B cell (primary cell): Measurements from ENCODE around the gene GRB10. TPM values are rescaled to one million over a fixed set of nuclear protein-coding genes. Genes with fewer than 3 reads are reported as not detected.

Source experiments
- ATAC-seq: fragments of 200-7000 bp; cut with Tn5 transposase; one replicate; pipeline ENCODE4 v1.10.0; 2021; ENCODE audit warnings: low read depth, mild to moderate bottlenecking, moderate number of reproducible peaks, moderate library complexity
- CTCF ChIA-PET: fragments of 350-600 bp; sonication (Branson Sonifier 250); formaldehyde crosslinking; loops from one replicate; lab custom pipeline; 2021; ENCODE audit warnings: antibody characterized with exemption, inconsistent platforms; lab: Charles Lee
- POLR2A ChIA-PET: fragments of 350-600 bp; sonication (Branson Sonifier 250); formaldehyde crosslinking; loops from one replicate; lab custom pipeline; 2021; ENCODE audit warnings: antibody characterized with exemption; lab: Charles Lee
- DNase-seq: peaks from one replicate; pipeline ENCODE4 v3.0.0; 2013
- H2AFZ ChIP-seq: 2 replicates; pipeline ENCODE4 v1.6.1; 2012; ENCODE audit warnings: mild to moderate bottlenecking, low read depth, low read length; ENCODE audit not compliant: insufficient read depth, poor library complexity, severe bottlenecking
- H3K27ac ChIP-seq, 2 donors: 1 replicate in 1 of 2; 2 replicates in 1 of 2; pipeline ENCODE4 v1.5.1; 2012 to 2013; ENCODE audit warnings: low read length in 2 of 2, mild to moderate bottlenecking in 2 of 2, moderate library complexity in 1 of 2
- H3K27me3 ChIP-seq, 4 experiments: fragments of 200-600 bp in 1 of 4; sonication (generic) in 1 of 4; replicated peaks in 1 of 4; 1 replicate in 2 of 4; 2 replicates in 2 of 4; pipeline versions ENCODE4 v1.6.1 to v1.7.0; 2013 to 2016; ENCODE audit warnings: low read length in 3 of 4, mild to moderate bottlenecking in 2 of 4, mixed read lengths in 1 of 4, moderate library complexity in 1 of 4; ENCODE audit not compliant: insufficient read depth in 4 of 4, control insufficient read depth in 3 of 4; ENCODE audit errors: control extremely low read depth in 1 of 4
- H3K36me3 ChIP-seq, 2 experiments: replicated peaks in 1 of 2; 1 replicate in 1 of 2; 2 replicates in 1 of 2; pipeline versions ENCODE4 v1.6.1 to v1.7.1; 2013; ENCODE audit warnings: low read length in 1 of 2; ENCODE audit not compliant: insufficient read depth in 2 of 2, control insufficient read depth in 1 of 2; ENCODE audit errors: control extremely low read depth in 1 of 2, extremely low read depth in 1 of 2
- H3K4me1 ChIP-seq, 2 donors: fragments of 200-600 bp in 1 of 2; sonication (generic) in 1 of 2; 1 replicate in 1 of 2; 2 replicates in 1 of 2; pipeline versions ENCODE4 v1.5.1 to v1.6.1; 2013 to 2017; ENCODE audit warnings: low read length in 2 of 2; ENCODE audit not compliant: control insufficient read depth in 2 of 2, insufficient read depth in 2 of 2
- H3K4me2 ChIP-seq: replicated peaks from 2 replicates; pipeline ENCODE3; 2012; ENCODE audit warnings: mild to moderate bottlenecking, low read depth, low read length; ENCODE audit not compliant: poor library complexity, severe bottlenecking
- H3K4me3 ChIP-seq, 5 experiments: fragments of 200-600 bp in 1 of 5; sonication (generic) in 1 of 5; 1 replicate in 3 of 5; 2 replicates in 2 of 5; pipeline versions ENCODE4 v1.5.1 to v1.7.0; 2011 to 2016; ENCODE audit warnings: low read length in 4 of 5, mild to moderate bottlenecking in 4 of 5, low read depth in 2 of 5, control low read depth in 1 of 5, moderate library complexity in 1 of 5; ENCODE audit not compliant: insufficient read depth in 1 of 5; ENCODE audit errors: control extremely low read depth in 1 of 5, extremely low read depth in 1 of 5
- H3K79me2 ChIP-seq: fragments of 200-600 bp; sonication (generic); one replicate; pipeline ENCODE4 v1.6.0; 2016; ENCODE audit warnings: low read length; ENCODE audit not compliant: control insufficient read depth, insufficient read depth
- H3K9ac ChIP-seq: fragments of 200-600 bp; sonication (generic); 2 replicates; pipeline ENCODE4 v1.6.1; 2017; ENCODE audit warnings: mild to moderate bottlenecking, low read length, moderate library complexity
- H3K9me3 ChIP-seq, 3 donors: one replicate each; pipeline versions ENCODE4 v1.6.1 to v1.7.1; 2013; ENCODE audit warnings: low read length in 2 of 3; ENCODE audit not compliant: control insufficient read depth in 2 of 3, insufficient read depth in 1 of 3; ENCODE audit errors: control extremely low read depth in 1 of 3
- H4K20me1 ChIP-seq: 2 replicates; pipeline ENCODE4 v1.6.0; 2012; ENCODE audit warnings: mild to moderate bottlenecking, low read length; ENCODE audit not compliant: insufficient read depth, control insufficient read depth, poor library complexity, severe bottlenecking
- H3K27ac Mint-ChIP-seq: one replicate; pipeline ENCODE4 v1.8.0; 2021; ENCODE audit warnings: mixed read lengths
- H3K27me3 Mint-ChIP-seq: one replicate; pipeline ENCODE4 v1.8.0; 2021; ENCODE audit warnings: mixed read lengths
- H3K4me1 Mint-ChIP-seq: one replicate; pipeline ENCODE4 v1.8.0; 2021; ENCODE audit warnings: mixed read lengths
- H3K4me3 Mint-ChIP-seq: one replicate; pipeline ENCODE4 v1.8.0; 2021; ENCODE audit warnings: mixed read lengths
- H3K9me3 Mint-ChIP-seq: one replicate; pipeline ENCODE4 v1.8.0; 2022; ENCODE audit warnings: mixed read lengths; ENCODE audit not compliant: insufficient read depth
- EZH2 ChIP-seq: IDR thresholded peaks from 2 replicates; pipeline ENCODE4 v1.6.1; 2012; ENCODE audit warnings: borderline replicate concordance, low read depth, mild to moderate bottlenecking, moderate library complexity, low read length; ENCODE audit not compliant: insufficient read depth, poor library complexity, severe bottlenecking
- WGBS: methylation state at CpG from one replicate; pipeline ENCODE4 v1.1.5; 2013; ENCODE audit warnings: missing lambda C conversion rate; ENCODE audit not compliant: insufficient coverage; 5-methylcytosine and 5-hydroxymethylcytosine counted together
- intact Hi-C: fragments of 100-400 bp; cut with micrococcal nuclease; formaldehyde crosslinking; loops from one replicate; pipeline ENCODE4 v1.10.0; 2022
- polyA plus RNA-seq: library from polyadenylated mRNA; depleted of rRNA; stranded (reverse); fragments of >200 nt; gene quantifications from 2 replicates; pipeline ENCODE4 v1.2.3, GENCODE V29; 2012
- total RNA-seq, 2 donors: library from RNA; stranded (reverse); fragments of 120-200 nt in 1 of 2; gene quantifications; 1 replicate in 1 of 2; 2 replicates in 1 of 2; pipeline versions ENCODE4 v1.2.3 to v1.2.4, GENCODE V29; 2013 to 2022
- TF ChIP-seq, protein P1 (sequence below): fragments of 200-600 bp; IDR thresholded peaks from one replicate; pipeline ENCODE4 v1.8.0; 2022; ENCODE audit warnings: antibody characterized with exemption, mild to moderate bottlenecking

GRB10 gene
- total and polyA plus RNA-seq, 2 donors (not counting 1 experiment from before 2014, with no cell fraction given) = 0.04 TPM; not detected in 1

DNA sequence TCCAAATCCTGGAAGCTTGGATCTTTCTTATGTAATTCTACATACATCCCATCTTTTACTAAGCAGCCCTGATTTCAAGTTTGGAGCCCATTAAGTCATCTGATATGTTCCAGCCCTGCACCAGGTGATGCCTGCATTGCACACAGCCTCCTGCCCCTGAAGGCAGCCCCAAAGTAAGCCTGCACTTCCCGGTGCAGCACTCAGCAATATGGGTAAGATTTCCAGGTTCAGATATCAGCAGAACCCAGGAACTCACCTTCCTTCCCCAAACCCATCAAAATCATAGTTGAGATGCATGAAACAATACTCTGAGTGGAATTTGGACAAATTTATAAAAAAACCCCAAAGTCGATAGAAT lies 217.2 kb downstream of the GRB10 start:
- no peaks in the 10 kb centered on the region for H3K27me3 ChIP-seq
- ATAC-seq = no peak
- 100% methylated on average over 1 of the region's 2 CpGs for WGBS

DNA sequence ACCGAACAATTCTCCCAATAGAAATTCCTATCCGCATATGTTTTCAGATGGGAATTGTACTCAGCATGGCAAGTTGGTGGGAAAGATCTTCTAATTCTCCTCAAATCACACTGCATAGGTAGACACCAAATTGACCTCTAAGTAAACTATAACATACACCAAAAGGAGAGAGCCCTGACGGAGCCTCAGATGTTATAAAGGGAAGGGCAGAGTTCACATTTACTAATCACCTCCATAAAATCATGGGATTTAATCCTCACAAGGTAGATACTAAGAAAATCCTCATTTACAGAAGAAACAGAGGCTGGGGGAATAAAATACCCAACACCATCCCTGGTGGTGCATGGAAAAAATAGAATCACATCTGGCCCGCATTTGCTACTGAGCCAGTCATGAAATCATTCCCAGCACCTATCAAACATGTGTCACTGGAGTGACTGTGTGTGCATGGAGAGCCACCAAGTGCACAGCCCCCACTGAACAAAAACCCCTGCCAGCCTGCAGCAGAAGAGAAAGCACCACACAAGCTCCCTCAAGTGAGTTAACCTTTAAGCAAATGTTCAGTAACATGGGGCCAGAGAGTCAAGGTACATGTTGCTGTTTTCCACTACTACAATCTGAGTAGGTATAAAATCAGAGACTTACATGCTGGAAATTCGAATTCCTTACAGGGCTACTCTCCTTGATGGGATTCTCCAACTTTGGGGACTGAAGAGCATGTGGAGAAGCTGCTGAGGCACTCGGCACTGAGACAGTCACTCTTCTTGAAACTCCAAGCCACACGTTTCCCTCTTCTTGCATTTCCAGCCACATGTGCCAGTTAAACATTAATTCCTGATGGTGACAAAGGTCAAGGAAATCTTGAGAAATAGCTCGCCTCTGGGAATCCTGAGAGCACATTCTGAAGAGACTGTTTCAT lies 217.8 kb downstream of the GRB10 start, which contains the start of gene DDC:
Gene DDC, minus strand, starts transcription at position 766 of the 919 bp plus-strand sequence. CDS start 21,320 bp downstream, outside the sequence.
- H3K4me1 Mint-ChIP-seq = no peaks in the 10 kb centered on the region
- ATAC-seq (no peak), DNase-seq (no peak)
- H3K79me2 ChIP-seq = no peaks in the 10 kb centered on the region
- H3K9me3 Mint-ChIP-seq = no peaks in the 10 kb centered on the region
- H3K4me3 ChIP-seq = no peak within 1 kb of the TSS
- 69% methylated on average over 3 of the region's 8 CpGs for WGBS
- no peaks in the 10 kb centered on the region for H3K9me3 ChIP-seq
- TF ChIP-seq, protein P1, sequence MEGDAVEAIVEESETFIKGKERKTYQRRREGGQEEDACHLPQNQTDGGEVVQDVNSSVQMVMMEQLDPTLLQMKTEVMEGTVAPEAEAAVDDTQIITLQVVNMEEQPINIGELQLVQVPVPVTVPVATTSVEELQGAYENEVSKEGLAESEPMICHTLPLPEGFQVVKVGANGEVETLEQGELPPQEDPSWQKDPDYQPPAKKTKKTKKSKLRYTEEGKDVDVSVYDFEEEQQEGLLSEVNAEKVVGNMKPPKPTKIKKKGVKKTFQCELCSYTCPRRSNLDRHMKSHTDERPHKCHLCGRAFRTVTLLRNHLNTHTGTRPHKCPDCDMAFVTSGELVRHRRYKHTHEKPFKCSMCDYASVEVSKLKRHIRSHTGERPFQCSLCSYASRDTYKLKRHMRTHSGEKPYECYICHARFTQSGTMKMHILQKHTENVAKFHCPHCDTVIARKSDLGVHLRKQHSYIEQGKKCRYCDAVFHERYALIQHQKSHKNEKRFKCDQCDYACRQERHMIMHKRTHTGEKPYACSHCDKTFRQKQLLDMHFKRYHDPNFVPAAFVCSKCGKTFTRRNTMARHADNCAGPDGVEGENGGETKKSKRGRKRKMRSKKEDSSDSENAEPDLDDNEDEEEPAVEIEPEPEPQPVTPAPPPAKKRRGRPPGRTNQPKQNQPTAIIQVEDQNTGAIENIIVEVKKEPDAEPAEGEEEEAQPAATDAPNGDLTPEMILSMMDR = no peak
- TF ChIP-seq EZH2 = no peak
- ChIA-PET CTCF (no interaction called here), POLR2A (no interaction called here)
- intact Hi-C loops = no loop called here
- H3K36me3 ChIP-seq = no peaks in the 10 kb centered on the region
- no peak within 1 kb of the TSS for H3K4me2 ChIP-seq
- no peak within 1 kb of the TSS for H2AFZ ChIP-seq
- H3K27me3 ChIP-seq = no peaks in the 10 kb centered on the region
- no peak within 1 kb of the TSS for H3K27ac Mint-ChIP-seq
- H3K4me3 Mint-ChIP-seq = no peak within 1 kb of the TSS
- no peak within 1 kb of the TSS for H3K9ac ChIP-seq
- H4K20me1 ChIP-seq = no peaks in the 10 kb centered on the region
- H3K27ac ChIP-seq = no peak within 1 kb of the TSS
- H3K4me1 ChIP-seq = no peaks in the 10 kb centered on the region
- peaks cover 12% of the 10 kb centered on the region for H3K27me3 Mint-ChIP-seq

More for the DNA sequence above, 217.2 kb downstream of the GRB10 start:
- no peak overlapping the region for H3K4me3 Mint-ChIP-seq
- Histone ChIP-seq H3K79me2 (no peaks in the 10 kb centered on the region), H3K27ac (no peak overlapping the region), H2AFZ (no peak overlapping the region), H3K4me2 (no peak overlapping the region), H3K4me3 (no peak overlapping the region), H3K9me3 (no peaks in the 10 kb centered on the region), H4K20me1 (no peaks in the 10 kb centered on the region), H3K36me3 (no peaks in the 10 kb centered on the region), H3K4me1 (no peaks in the 10 kb centered on the region), H3K9ac (no peak overlapping the region)
- H3K9me3 Mint-ChIP-seq = no peaks in the 10 kb centered on the region
- intact Hi-C loops = no loop called here
- H3K4me1 Mint-ChIP-seq = no peaks in the 10 kb centered on the region
- peaks cover 12% of the 10 kb centered on the region for H3K27me3 Mint-ChIP-seq
- ChIA-PET POLR2A (no interaction called here), CTCF (no interaction called here)
- no peak for TF ChIP-seq EZH2
- TF ChIP-seq, protein P1 = no peak
- H3K27ac Mint-ChIP-seq = no peak overlapping the region
- DNase-seq = no peak
